Activated CD8-positive, alpha-beta memory T cell treated with anti-CD3 and anti-CD28 coated beads for 36 hours (primary cell): Measurements from ENCODE around the gene RAMP2. TPM values are rescaled to one million over a fixed set of nuclear protein-coding genes. Genes with fewer than 3 reads are reported as not detected.

ENCODE experiments used
- CTCF ChIA-PET: fragments of 350-600 bp; sonication (Branson Sonifier 250); formaldehyde crosslinking; loops from one replicate; lab custom pipeline; 2021; ENCODE audit warnings: antibody characterized with exemption; lab: Charles Lee
- POLR2A ChIA-PET: fragments of 350-600 bp; sonication (Branson Sonifier 250); formaldehyde crosslinking; loops from one replicate; lab custom pipeline; 2021; ENCODE audit warnings: antibody characterized with exemption; lab: Charles Lee
- total RNA-seq, 2 experiments: library from RNA; stranded (reverse); gene quantifications; one replicate each; pipeline ENCODE4 v1.2.3, GENCODE V29; 2021

RAMP2 gene
- total RNA-seq, 2 experiments from 2014 or later: not detected

DNA sequence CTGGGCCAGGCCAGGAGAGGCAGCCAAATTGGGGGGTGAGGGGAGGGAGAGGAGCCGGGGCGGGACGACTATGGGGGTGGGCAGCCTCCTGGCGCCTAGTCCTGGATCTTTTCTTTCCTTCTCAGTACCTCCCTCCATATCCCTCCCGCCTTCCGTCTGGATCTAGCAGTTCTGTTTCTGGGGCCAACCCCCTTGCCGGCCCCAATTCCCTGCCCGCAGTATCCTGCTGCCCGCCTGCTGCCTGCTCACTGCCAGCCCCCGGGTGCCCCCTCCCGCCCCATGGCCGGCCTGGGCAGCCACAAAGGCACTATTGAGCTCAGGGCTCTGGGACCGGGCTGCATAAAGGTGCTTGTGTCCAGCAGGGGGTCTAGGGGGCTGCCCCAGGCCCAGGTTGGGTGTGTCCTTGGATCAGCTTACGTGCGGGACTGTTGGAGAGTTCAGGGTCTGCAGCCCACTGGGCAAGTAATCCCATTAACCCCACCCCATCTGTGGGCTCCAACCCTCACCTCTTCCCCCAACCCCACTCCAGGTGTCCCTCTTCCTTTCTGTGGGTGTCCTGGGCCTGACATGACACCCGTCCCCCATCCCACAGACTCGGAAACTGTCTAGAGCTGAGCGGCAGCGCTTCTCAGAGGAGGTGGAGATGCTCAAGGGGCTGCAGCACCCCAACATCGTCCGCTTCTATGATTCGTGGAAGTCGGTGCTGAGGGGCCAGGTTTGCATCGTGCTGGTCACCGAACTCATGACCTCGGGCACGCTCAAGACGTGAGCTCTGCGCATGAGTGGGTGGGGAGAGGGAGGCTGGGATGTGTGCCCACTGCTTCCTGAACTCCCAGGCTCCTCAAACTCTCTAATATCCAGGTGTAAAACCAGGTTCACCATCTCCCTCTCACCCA is 21.4 kb downstream of the RAMP2 start:
- CTCF ChIA-PET: no interaction called here

DNA sequence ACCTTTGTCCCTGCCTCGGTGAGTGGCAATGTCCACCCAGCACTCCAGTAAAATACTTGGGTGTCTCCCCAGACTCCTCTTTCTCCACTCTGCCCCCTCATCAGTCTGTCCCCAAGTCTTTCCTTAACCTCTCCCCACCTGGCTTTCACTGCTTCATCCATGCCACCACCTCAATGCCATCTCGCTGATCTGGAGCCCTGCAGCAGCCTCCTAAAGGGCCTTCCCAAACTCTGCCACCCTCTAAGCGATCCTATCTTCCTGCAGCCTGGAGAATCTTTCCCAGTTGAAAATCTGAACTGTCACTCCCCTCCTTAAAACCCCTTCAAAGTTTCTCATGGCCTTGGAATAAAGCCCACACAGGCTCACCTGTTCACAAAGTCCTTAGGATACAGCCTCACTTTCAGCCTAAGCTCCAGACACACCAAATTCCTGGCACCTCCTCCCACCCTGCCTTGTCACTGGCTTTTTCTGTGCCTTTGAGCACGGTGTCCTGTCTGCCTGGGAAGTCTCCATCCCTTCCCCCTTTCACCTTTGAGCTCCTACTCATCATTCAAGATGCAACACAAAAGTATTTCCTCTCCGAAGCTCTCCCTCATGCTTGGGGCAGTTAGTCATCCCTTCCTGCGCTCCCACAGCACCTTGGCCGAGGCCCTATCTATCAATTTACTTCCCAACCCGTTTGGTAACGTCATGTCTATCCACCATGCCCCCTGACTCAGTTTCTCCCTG is 22.2 kb downstream of the RAMP2 start:
- POLR2A ChIA-PET: no interaction called here
- CTCF ChIA-PET: no interaction called here

More for the DNA sequence above, 21.4 kb downstream of the RAMP2 start:
- POLR2A ChIA-PET: interaction anchor here (1.0 kb wide), 1 partner anchor 9 kb away, joined by 4 read pairs; the partner anchor contains the start of gene VPS25

DNA sequence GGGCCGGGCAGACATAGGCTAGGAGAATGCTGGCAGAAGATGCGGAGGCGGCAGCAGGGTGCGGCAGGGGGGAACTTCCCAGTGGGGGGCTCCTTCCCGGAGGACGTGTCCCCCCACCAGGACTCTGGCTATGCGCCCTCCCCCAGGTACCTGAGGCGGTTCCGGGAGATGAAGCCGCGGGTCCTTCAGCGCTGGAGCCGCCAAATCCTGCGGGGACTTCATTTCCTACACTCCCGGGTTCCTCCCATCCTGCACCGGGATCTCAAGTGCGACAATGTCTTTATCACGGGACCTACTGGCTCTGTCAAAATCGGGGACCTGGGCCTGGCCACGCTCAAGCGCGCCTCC is 22.7 kb downstream of the RAMP2 start:
- ChIA-PET POLR2A (no interaction called here), CTCF (no interaction called here)

DNA sequence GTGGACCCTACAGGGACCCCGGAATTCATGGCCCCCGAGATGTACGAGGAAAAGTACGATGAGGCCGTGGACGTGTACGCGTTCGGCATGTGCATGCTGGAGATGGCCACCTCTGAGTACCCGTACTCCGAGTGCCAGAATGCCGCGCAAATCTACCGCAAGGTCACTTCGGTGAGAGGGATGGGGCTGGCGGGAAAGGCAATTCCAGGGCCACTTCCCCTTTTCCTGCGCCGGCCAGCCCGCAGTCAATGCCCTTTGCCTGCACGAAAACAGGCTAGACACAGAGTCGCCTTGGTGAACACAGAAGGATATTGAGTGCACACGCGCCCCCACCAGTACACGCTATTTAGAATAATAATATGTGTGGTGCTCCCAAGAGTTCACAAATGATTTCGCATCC is 23.4 kb downstream of the RAMP2 start:
- POLR2A ChIA-PET: no interaction called here
- CTCF ChIA-PET: interaction anchor here (0.5 kb wide), 1 partner anchor 15 kb away, joined by 4 read pairs; no protein-coding TSS in a partner anchor

DNA sequence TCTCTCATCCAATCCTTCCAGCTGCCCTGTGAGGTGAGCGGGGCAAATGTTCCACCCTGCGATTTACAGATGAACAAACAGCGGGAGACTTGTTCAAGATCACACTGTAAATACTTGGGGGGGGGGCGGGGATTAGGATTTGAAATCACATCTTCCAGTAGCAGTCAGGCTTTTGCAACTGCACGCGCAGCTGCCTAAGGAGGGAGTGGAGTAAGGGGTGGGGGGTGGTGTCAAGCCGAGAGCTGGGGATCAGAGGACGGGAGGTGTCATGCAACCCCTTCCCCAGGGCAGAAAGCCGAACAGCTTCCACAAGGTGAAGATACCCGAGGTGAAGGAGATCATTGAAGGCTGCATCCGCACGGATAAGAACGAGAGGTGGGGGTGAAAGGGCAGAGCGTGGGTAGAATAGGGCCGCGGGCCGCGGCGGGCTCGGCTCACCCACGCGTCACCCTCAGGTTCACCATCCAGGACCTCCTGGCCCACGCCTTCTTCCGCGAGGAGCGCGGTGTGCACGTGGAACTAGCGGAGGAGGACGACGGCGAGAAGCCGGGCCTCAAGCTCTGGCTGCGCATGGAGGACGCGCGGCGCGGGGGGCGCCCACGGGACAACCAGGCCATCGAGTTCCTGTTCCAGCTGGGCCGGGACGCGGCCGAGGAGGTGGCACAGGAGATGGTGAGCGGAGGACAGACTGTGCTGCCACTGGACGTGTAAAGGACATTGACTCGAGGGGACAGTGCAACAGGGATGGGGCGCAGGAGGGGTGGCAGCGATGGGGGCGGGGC is 24.0 kb downstream of the RAMP2 start:
- CTCF ChIA-PET: interaction anchor here (0.5 to 1.1 kb wide), 4 partner anchors 12 to 206 kb away, joined by 3 to 4 read pairs (median 4); no protein-coding TSS in a partner anchor
- POLR2A ChIA-PET: no interaction called here

DNA sequence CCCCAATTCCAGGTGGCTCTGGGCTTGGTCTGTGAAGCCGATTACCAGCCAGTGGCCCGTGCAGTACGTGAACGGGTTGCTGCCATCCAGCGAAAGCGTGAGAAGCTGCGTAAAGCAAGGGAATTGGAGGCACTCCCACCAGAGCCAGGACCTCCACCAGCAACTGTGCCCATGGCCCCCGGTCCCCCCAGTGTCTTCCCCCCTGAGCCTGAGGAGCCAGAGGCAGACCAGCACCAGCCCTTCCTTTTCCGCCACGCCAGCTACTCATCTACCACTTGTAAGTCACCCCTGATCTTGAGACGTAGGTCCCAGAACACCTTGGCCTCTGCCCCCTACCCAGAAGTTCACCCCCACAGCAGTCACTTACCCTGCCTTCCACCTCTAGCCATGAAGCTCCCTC is 26.2 kb downstream of the RAMP2 start:
- ChIA-PET CTCF (interaction anchor here (1.0 kb wide), 1 partner anchor 24 kb away, joined by 3 read pairs; no protein-coding TSS in a partner anchor), POLR2A (interaction anchor here (0.9 kb wide), 1 partner anchor 9 kb away, joined by 3 read pairs; no protein-coding TSS in a partner anchor)

DNA sequence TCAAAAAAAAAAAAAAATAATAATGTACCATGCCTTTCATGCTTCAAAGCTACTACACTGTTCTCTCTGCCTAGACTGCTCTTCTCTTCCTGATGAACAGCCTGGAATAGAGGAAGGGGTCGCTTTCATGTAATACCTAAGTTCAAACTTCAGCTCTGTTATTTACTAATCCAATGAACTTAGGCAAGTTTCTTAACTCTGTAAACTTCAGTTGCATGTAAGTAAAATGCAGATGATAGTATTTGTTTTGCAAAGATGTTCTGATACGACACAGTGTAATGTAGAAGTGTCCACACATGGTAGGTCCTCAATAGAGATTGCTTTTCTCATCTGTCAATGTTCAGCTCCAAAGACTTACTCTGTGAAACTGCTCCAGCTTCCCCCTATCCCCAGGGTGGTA is 30.9 kb downstream of the RAMP2 start:
- ChIA-PET POLR2A (no interaction called here), CTCF (interaction anchor here (0.5 to 1.7 kb wide), 2 partner anchors 28 to 156 kb away, joined by 3 to 4 read pairs; no protein-coding TSS in a partner anchor)

DNA sequence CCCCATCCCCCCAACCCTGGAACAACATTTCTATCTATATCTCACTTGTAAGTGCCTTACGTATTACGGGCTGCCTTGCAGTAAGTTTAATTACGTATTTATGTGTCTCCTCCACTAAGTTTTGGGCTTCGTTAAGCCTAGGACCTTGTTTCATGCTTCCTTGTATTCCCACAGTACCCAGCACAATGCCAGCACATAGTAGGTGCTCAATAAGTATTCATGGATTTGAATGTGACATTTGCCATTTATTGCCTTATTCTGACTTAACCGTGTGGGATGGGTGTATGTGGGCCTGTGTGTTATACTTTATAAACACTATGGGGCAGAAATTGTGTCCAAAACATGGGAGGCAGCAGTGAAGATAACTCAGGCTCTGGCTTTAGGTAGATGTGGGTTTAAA is 31.5 kb downstream of the RAMP2 start:
- POLR2A ChIA-PET: no interaction called here
- CTCF ChIA-PET: no interaction called here

DNA sequence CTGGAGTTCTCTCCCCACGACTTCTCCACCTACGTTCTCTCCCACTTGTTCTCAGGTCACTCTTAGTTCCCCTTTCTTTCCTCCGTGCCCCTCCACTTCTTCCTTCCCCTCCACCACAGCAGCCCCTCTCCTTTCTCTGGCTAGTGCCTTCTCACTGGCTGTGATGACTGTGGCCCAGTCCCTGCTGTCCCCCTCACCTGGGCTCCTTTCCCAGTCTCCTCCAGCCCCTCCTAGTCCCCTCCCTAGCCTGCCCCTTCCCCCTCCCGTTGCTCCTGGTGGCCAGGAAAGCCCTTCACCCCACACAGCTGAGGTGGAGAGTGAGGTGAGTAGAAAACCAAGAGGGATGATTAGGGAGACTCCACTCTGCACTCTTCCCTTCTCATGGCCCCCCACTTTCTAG is 34.0 kb downstream of the RAMP2 start:
- POLR2A ChIA-PET: no interaction called here
- CTCF ChIA-PET: no interaction called here

DNA sequence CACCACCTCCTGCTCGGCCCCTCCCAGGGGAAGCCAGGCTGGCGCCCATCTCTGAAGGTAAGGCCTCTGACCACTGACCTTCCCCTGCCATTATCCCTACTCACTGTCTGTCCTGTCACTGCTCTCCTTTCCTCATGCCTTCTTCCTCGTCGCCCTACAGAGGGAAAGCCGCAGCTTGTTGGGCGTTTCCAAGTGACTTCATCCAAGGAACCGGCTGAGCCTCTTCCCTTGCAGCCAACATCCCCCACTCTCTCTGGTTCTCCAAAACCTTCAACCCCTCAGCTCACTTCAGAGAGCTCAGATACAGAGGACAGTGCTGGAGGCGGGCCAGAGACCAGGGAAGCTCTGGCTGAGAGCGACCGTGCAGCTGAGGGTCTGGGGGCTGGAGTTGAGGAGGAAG is 34.4 kb downstream of the RAMP2 start:
- ChIA-PET POLR2A (no interaction called here), CTCF (no interaction called here)

DNA sequence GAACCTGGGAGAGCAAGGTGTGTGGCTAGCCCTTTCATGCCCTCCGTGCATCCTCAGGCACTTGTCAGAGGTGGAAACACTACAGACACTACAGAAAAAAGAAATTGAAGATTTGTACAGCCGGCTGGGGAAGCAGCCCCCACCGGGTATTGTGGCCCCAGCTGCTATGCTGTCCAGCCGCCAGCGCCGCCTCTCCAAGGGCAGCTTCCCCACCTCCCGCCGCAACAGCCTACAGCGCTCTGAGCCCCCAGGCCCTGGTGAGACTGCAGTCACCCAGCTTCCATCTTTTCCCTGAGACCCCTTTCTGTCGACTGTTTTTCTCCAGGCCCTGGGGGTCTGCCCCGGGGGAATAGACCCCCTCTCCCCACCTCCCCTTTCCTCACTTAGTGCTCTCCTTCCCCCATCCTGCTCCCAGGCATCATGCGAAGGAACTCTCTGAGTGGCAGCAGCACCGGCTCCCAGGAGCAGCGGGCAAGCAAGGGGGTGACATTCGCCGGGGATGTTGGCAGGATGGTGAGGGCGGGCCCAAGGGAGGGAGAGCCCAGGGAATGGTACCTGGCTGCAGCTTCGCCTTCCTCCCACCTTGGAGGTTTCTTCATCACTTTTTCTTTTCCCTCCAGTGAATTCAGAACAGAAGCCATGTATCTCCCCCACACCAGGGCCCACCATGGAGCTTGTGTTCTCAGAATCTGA is 35.2 kb downstream of the RAMP2 start:
- ChIA-PET CTCF (interaction anchor here (0.9 kb wide), 1 partner anchor 11 kb away, joined by 3 read pairs; no protein-coding TSS in a partner anchor), POLR2A (no interaction called here)

DNA sequence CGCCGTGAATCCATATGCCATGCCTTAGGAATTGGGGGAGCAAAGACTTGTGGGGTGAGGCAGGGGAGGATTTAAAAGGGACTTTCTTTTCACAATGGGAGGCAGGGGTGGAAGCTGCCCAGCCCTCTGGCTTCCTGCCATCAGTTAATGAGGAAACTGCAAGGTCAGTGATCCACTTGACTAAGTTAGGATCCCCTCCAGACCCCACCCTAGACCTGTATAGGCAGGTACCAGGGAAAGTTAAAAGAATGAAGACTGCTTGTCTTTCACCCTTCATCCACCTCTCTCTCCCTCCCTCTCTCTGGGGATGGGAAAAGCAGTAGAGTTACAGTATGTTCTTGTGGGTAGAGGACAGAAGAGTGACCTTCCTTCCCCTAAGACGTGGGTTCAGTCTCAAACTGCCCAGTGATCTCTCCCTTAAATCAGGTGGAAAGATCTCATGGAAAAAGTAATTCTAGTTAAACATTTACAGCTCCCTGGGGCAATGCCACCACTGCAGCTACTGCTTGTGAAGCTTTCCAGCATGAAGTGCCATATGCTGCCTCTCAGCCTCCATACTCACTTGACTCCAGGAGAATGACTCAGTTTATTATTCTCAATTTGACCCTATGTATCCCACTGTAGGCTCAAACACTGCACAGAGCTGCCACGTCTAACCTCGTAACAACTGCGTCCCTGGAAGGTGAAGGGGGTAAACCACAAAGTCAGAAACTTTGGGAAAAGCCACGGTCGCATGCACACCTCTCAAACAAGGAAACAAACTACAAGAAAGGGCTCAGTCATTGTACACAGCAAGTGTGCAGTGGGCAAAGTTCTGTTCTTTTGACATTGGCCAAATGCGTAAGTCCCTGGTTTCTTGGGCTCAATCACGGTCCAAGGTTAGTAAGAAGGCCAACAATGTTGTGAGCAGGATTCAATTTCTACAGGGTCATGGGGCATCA is 36.3 kb downstream of the RAMP2 start:
- POLR2A ChIA-PET: no interaction called here
- CTCF ChIA-PET: interaction anchor here (0.9 to 2.7 kb wide), 2 partner anchors 12 to 219 kb away, joined by 3 to 7 read pairs; partner anchors contain the start of gene PSMC3IP

DNA sequence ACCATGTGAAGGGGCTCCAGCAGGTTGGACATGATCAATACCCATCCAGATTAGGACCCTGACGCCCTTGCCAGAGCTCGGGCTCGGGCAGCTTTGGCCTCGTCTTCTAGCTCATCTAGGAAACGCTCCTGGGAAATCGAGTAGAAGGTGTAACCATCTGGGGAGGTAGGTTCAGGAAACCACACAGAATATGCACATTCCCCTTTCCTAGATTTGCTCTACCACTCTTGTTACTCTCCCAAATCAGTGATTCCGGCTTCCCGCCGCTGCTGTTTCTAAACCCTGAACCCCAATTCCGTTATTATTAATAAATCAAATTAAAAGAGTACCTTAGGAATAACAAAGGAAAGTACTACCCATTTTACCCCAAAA is 37.0 kb downstream of the RAMP2 start:
- ChIA-PET CTCF (interaction anchor here (2.7 kb wide), 1 partner anchor 220 kb away, joined by 7 read pairs; the partner anchor contains the start of gene PSMC3IP), POLR2A (interaction anchor here (1.1 to 1.3 kb wide), 2 partner anchors 137 to 200 kb away, joined by 3 to 4 read pairs; partner anchors contain the start of gene RPL27)

DNA sequence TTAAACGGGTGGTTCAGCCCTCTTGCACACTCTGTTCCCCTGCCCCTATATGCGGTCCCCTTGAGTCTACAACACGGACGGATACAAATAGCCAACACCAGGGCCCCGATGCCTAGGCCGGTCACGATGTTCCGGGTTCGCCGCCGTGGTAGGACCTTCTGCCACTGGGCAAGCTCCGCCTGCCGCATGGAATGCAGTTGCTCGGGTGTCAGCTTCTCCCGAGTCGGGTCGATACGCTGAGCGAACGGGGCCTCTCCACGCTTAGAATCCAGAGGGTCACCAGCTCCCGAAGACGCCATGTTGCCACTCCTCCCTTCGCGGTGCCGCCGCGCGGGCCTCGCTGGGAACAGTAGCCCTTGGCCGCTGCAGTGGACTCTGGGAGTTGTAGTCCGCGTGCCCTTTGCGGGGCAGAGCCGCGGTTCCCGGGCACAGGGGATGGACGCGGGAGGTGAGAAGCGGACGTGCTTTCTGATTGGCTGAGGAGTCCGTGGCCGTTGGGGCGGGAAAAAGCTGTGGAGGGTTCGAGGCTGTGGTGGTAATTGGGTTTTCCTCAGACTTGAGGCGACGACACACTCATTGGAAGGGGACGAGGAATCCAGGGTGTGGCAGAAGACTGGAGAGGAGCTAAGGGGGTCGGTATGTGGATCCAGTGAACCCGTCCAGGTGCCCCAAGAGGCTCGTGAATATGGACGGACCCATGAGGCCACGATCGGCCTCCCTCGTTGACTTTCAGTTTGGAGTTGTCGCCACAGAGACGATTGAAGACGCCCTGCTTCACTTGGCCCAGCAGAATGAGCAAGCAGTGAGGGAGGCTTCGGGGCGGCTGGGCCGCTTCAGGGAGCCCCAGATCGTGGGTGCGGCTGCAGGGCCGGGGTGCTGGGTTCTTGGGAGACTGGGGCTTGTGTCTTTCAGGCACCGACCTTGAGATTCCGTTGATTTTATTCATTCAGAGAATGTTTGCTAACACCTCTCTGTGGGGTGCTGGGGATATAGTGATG is 37.7 kb downstream of the RAMP2 start, which contains the start of the genes CNTD1 and COA3:
Gene CNTD1, plus strand, starts transcription at position 479 of the 998 bp plus-strand sequence. Its CDS starts 207 bp downstream, at position 686.
Gene COA3, minus strand, starts transcription at position 322 of the 998 bp plus-strand sequence. Its CDS starts 23 bp downstream, at position 299.
- CTCF ChIA-PET: interaction anchor here (0.6 to 2.7 kb wide), 3 partner anchors 17 to 220 kb away, joined by 3 to 7 read pairs (median 3); partner anchors contain the start of genes PSMC3IP and VPS25
- POLR2A ChIA-PET: interaction anchor here (0.6 to 1.3 kb wide), 3 partner anchors 58 to 199 kb away, joined by 3 to 4 read pairs (median 3); partner anchors contain the start of gene RPL27

DNA sequence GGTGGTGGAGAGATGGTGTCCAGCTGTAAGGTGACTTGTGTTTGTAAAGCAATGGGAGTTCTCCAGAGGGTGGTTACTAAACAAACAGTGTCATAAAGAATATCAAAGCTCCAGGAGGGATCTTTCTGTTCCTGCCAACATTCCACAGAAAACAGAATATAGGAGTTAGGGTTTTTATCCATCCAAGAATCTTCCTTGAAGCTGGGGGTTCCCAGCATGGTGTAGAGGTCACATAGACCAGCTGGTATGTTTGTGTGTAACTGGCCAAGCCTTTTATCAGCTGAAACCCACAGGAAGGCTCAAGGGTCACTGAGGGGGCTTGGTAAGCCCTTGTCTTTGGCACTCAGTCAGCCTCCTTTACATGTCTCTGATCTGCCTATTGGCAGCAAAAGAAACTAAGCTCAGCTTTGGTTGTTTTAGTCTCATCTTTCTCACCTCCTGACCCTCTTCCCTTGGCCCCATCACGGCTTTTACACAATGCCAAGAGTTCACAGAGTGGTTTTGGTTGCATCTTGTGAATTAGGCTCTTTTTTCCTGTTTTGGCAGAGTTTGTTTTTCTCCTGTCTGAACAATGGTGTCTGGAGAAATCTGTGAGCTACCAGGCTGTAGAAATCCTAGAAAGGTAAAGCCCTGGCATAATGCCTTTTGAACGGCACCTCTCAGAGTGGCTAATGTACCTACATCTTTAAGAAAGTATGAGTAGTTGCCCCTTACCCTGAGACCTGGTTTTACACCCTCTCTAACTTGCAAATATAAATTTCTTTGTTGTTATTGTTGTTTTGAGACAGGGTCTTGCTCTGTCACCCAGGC is 42.3 kb downstream of the RAMP2 start:
- POLR2A ChIA-PET: interaction anchor here (0.6 kb wide), 1 partner anchor 29 kb away, joined by 6 read pairs; no protein-coding TSS in a partner anchor

More for the DNA sequence above, 42.3 kb downstream of the RAMP2 start:
- CTCF ChIA-PET: interaction anchor here (1.6 to 2.1 kb wide), 2 partner anchors 15 to 17 kb away, joined by 5 to 6 read pairs; no protein-coding TSS in a partner anchor
